GM10847 (cell line): ENCODE data around the gene PTGDS.

Source experiments
- POLR2A ChIP-seq: IDR thresholded peaks from 2 replicates; pipeline ENCODE4 v1.6.1; 2011; ENCODE audit not compliant: insufficient read length; ENCODE audit errors: extremely low read depth

Gene PTGDS

GRCh38 chr9:137000177-137000930 is 23.1 kb downstream of the PTGDS start:
- no peak for TF ChIP-seq POLR2A

- no peak for TF ChIP-seq POLR2A
These were observed 24.7 kb downstream of the PTGDS start for GRCh38 chr9:137001857-137002645.

DNA sequence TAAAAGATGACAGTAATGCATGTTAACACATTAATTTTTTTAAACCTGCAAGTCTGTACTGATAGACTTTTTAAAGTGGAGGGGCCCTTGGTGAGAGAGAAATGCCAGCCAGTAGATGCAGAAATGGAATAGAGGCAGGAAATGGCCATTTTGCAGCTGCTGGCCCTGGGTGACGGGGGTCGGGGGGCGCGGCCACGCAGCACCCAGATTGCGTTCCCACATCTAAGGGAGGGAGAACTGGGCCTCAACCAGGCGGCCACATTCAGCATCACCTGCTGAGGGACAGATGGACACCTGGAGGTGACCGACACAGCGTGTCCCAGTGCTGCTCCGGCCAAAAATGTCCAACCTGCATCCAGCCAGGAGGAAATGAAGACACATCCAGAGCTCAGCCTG is 25.3 kb downstream of the PTGDS start:
- no peak for TF ChIP-seq POLR2A

DNA sequence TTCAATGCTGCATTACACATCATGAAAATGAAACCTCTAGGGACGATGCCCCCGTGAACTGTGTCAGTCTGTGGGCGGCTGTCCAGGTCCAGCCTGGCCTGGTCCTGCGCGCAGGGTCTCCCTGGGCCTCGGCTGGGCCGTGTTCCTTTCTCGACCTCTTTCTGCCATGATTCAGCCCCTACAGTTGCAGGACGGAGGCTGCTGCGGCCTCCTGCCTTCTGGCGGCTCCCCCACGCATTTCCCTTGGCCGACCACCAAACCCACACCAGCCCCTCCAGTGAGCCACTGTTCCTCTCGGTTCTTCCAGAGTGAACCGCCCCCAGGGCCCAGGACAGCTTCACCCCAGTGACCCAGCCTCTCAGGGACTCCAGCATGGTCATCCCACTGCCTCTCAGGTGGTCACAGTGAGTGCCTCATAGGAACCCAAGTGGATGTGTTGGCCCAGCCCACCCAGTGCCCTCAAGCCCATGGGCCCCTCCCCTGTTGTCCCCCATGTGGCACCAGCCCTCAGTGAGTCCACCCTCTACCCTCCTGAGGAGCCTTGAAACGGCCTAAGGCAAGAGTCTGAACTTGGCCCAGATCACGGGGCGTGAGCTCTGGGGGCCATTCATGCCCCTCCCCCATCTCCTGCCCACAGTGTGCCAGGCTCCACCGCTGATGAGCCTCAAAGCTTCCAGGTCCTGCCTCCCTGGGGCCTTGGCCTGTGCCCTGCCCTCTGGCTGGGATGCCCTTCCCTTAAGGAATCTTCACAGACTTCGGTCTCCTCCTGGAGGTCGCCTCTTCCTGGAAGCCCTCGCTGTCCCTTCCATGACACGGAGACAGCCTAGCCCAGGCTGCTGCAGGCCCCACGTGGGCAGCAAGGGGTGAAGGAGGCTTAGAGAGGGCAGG is 29.1 kb downstream of the PTGDS start:
- TF ChIP-seq POLR2A: no peak

- no peak for TF ChIP-seq POLR2A
These were observed 30.0 kb downstream of the PTGDS start for GRCh38 chr9:137007108-137007815.

- no peak for TF ChIP-seq POLR2A
These were observed 30.5 kb downstream of the PTGDS start for GRCh38 chr9:137007816-137008270.

- no peak for TF ChIP-seq POLR2A
These were observed 31.0 kb downstream of the PTGDS start for GRCh38 chr9:137008312-137008711.

- no peak for TF ChIP-seq POLR2A
These were observed 31.9 kb downstream of the PTGDS start for GRCh38 chr9:137009217-137009616.

GRCh38 chr9:137009938-137010732 is 32.8 kb downstream of the PTGDS start:
- TF ChIP-seq POLR2A: no peak

DNA sequence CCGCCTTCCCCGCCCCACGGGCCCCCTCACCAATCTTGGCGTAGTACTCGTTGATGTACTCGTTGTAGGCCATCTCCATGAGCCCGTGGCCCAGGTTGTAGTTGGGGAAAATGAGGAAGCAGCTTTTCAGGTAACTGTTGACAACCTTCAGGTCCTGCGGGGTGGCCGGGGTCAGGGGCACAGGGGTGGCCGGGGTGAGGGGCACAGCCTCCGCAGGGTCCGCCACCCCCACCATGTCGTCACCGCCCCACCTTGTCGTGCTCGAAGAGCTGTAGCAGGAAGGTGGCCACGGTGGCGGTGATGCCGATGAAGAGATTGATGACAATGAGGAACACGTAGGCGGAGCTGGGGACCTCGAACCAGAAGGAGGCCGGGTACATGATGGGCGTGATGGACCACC is 33.9 kb downstream of the PTGDS start:
- TF ChIP-seq POLR2A: no peak

GRCh38 chr9:137011907-137012675 is 34.8 kb downstream of the PTGDS start:
- TF ChIP-seq POLR2A: no peak

GRCh38 chr9:137012694-137013570 is 35.6 kb downstream of the PTGDS start:
- no peak for TF ChIP-seq POLR2A

DNA sequence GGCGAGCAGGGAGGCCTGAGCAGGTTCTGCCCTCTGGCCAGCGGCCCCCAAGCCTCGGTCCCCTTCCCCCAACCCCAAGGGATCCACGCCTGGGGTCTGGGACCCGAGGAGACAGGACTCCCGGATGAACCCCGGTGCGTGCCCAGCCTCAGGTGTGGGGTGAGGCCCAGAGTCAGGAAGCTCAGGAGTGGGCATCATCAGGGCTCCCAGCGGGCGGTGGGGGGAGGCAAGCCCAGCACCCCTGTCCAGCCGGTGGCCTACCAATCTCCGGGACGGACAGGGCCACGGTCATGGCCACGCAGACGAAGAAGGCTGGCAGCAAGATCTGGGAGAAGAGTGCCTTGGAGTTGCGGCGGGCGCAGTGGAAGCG is 36.3 kb downstream of the PTGDS start:
- no peak for TF ChIP-seq POLR2A

DNA sequence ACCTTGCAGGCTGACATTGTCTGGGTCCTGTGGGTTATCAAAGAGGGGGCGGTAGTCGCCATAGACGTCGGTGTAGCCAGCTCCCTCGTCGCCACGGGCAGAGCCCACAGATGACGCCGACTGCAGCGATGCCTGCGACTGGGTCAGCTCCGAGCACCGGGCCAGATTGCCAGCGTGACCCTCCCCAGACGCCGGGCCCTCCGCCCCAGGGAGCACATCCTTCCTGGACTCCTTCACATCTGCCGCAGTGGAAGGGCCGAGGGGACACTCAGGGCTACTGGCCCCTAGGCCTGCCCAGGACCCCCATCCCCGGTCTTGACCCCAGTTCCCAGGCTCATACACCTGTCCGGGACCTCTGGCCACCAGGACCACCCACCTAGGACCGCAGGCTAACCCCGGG is 36.9 kb downstream of the PTGDS start:
- no peak for TF ChIP-seq POLR2A
